Lower leg skin (tissue), 4 donors: ENCODE results near the gene BOK. TPM values are rescaled to one million over a fixed set of nuclear protein-coding genes. Genes with fewer than 3 reads are reported as not detected.

Experiments used
- DNase-seq, 2 donors: peaks; one replicate each; pipeline ENCODE4 v3.0.0-alpha.2; 2019; ENCODE audit warnings: low spot score in 2 of 2
- H3K4me3 ChIP-seq: fragments of 200-600 bp; sonication (generic); 2 replicates; pipeline ENCODE4 v1.5.1; 2017; ENCODE audit warnings: mild to moderate bottlenecking, low read depth; ENCODE audit not compliant: poor library complexity, severe bottlenecking
- CTCF ChIP-seq, 3 donors: fragments of 450-650 bp; IDR thresholded peaks; one replicate each; pipeline ENCODE4 v1.5.1; 2016; ENCODE audit warnings: antibody characterized with exemption in 3 of 3, mild to moderate bottlenecking in 3 of 3, moderate library complexity in 2 of 3
- POLR2A ChIP-seq, 2 donors: fragments of 450-650 bp; IDR thresholded peaks; one replicate each; pipeline ENCODE4 v1.6.1; 2016 to 2017; ENCODE audit warnings: antibody characterized with exemption in 2 of 2, mild to moderate bottlenecking in 1 of 2, moderate library complexity in 1 of 2
- WGBS, 2 donors: methylation state at CpG; one replicate each; pipeline ENCODE4 v1.1.5; 2018; 5-methylcytosine and 5-hydroxymethylcytosine counted together
- intact Hi-C: fragments of 100-400 bp; cut with DNase I; formaldehyde crosslinking; loops from one replicate; pipeline ENCODE4 v1.15.0; 2023; ENCODE audit warnings: low total_unique reads
- total RNA-seq, 4 donors: library from RNA; depleted of rRNA; stranded (reverse); fragments of >200 nt; gene quantifications; one replicate each; pipeline ENCODE4 v1.1.0, GENCODE V29; 2016

BOK gene
- total RNA-seq, 4 donors from 2014 or later: 44.2 to 59.9 (median 54.7) TPM

DNA sequence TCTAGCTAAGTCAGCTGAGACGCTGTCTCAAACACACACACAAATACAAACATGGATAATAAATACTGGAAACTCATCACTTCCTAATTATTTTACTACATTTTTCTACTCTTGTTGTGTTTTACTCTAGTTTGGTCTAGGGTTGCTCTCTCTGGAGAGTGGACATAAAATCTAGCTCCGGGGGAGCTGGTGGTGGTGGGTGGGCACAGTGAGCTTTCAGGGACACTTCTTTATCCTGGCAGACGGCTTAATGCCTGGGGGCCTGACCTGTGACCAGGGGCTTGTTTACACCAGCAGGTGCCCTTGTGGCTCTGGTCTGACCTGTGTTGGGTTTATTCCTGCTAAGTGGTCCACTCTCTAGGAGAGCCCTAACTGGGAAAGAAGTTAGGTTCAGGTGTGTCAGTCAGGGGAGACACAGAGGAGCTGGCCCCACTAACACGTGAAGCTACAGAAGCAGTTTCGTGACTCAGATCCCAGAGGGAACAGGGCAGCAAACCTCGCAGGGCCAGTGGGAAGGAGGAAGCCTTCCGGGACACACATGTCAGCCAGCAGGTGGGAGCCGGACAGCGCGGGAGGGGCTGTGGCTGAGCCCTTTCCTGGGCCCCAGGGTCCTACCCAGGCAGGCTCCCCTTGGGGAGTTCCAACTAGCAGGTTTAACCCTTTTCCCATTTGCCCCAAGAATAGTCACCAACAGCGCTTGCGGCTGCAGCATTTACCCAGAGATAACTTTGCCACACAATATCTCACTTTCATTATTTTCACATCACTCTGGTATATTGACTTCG is 22.5 kb upstream of the BOK start:
- intact Hi-C loops: no loop called here
- no peak overlapping the region for H3K4me3 ChIP-seq
- WGBS, 2 donors: 61 to 63% methylated on average over 13 of the region's 13 CpGs
- TF ChIP-seq POLR2A (IDR thresholded peaks at IDR 0.05) (no peak), CTCF (IDR thresholded peaks at IDR 0.05) (no peak)
- no peak for DNase-seq

- WGBS, 2 donors: 85 to 88% methylated on average over 15 of the region's 15 CpGs
- no peak for DNase-seq
- intact Hi-C loops: no loop called here
- TF ChIP-seq CTCF (IDR thresholded peaks at IDR 0.05): no peak
- no peak for TF ChIP-seq POLR2A (IDR thresholded peaks at IDR 0.05)
- no peak overlapping the region for H3K4me3 ChIP-seq
Measured at GRCh38 chr2:241538838-241539615, 19.5 kb upstream of the BOK start.

- H3K4me3 ChIP-seq: no peak overlapping the region
- intact Hi-C loops: no loop called here
- no peak for DNase-seq
- TF ChIP-seq CTCF (IDR thresholded peaks at IDR 0.05) (no peak), POLR2A (IDR thresholded peaks at IDR 0.05) (no peak)
- WGBS, 2 donors: 96 to 98% methylated on average over 11 of the region's 11 CpGs
Measured at GRCh38 chr2:241539616-241540374, 18.8 kb upstream of the BOK start.

- WGBS, 2 donors: 22 to 28% methylated on average over 10 of the region's 10 CpGs
Measured at GRCh38 chr2:241540401-241540770, 18.2 kb upstream of the BOK start.

More at GRCh38 chr2:241540401-241540770, 18.2 kb upstream of the BOK start:
- DNase-seq: no peak
- H3K4me3 ChIP-seq: no peak overlapping the region
- TF ChIP-seq POLR2A (IDR thresholded peaks at IDR 0.05) (no peak), CTCF (IDR thresholded peaks at IDR 0.05) (no peak)
- intact Hi-C loops: no loop called here
